Duodenal mucosa (tissue), 2 donors: Measurements from ENCODE around the gene UNC13B.

Experiments
- H3K27ac ChIP-seq: one replicate; pipeline ENCODE4 v1.7.0; 2013; ENCODE audit warnings: low read depth, low read length
- H3K27me3 ChIP-seq, 2 donors: one replicate each; pipeline ENCODE4 v1.7.0; 2013; ENCODE audit warnings: low read length in 2 of 2, control low read depth in 1 of 2; ENCODE audit not compliant: insufficient read depth in 2 of 2, control insufficient read depth in 1 of 2
- H3K36me3 ChIP-seq, 2 donors: one replicate each; pipeline ENCODE4 v1.7.0; 2013; ENCODE audit warnings: low read length in 2 of 2, control low read depth in 1 of 2; ENCODE audit not compliant: insufficient read depth in 2 of 2, control insufficient read depth in 1 of 2
- H3K4me1 ChIP-seq, 2 donors: one replicate each; pipeline ENCODE4 v1.7.0; 2013; ENCODE audit warnings: low read length in 2 of 2, control low read depth in 1 of 2; ENCODE audit not compliant: insufficient read depth in 2 of 2, control insufficient read depth in 1 of 2
- H3K4me3 ChIP-seq, 2 donors: one replicate each; pipeline ENCODE4 v1.7.0; 2013; ENCODE audit warnings: low read length in 2 of 2, low read depth in 1 of 2
- H3K9ac ChIP-seq, 2 donors: one replicate each; pipeline ENCODE4 v1.7.0; 2013; ENCODE audit warnings: low read length in 2 of 2, low read depth in 1 of 2
- H3K9me3 ChIP-seq, 2 donors: one replicate each; pipeline ENCODE4 v1.7.0; 2013; ENCODE audit warnings: low read length in 2 of 2, control low read depth in 1 of 2; ENCODE audit not compliant: control insufficient read depth in 1 of 2

UNC13B gene

GRCh38 chr9:35253075-35253474, 91.3 kb downstream of the UNC13B start:
- H3K9me3 ChIP-seq = no peaks in the 10 kb centered on the region
- peaks cover 5% of the 10 kb centered on the region in 2 donors for H3K4me1 ChIP-seq
- no peak overlapping the region for H3K27ac ChIP-seq
- no peak overlapping the region for H3K4me3 ChIP-seq
- no peak overlapping the region for H3K9ac ChIP-seq
- H3K36me3 ChIP-seq = no peaks in the 10 kb centered on the region
- no peaks in the 10 kb centered on the region for H3K27me3 ChIP-seq

- Histone ChIP-seq H3K4me3 (no peak overlapping the region), H3K4me1 (peaks cover 11% of the 10 kb centered on the region in 2 donors), H3K9me3 (no peaks in the 10 kb centered on the region), H3K36me3 (no peaks in the 10 kb centered on the region), H3K27me3 (no peaks in the 10 kb centered on the region), H3K9ac (no peak overlapping the region), H3K27ac (no peak overlapping the region)
Observed at GRCh38 chr9:35254237-35254636, 92.4 kb downstream of the UNC13B start.

GRCh38 chr9:35254984-35255857, 93.4 kb downstream of the UNC13B start:
- Histone ChIP-seq H3K9me3 (no peaks in the 10 kb centered on the region), H3K4me1 (peaks cover 11% of the 10 kb centered on the region in 2 donors), H3K27me3 (no peaks in the 10 kb centered on the region), H3K4me3 (no peak overlapping the region), H3K27ac (no peak overlapping the region), H3K9ac (no peak overlapping the region), H3K36me3 (no peaks in the 10 kb centered on the region)

- H3K27ac ChIP-seq = no peak overlapping the region
Observed at GRCh38 chr9:35257986-35258659, 96.3 kb downstream of the UNC13B start.

GRCh38 chr9:35258660-35259474, 97.1 kb downstream of the UNC13B start:
- Histone ChIP-seq H3K27ac (no peak overlapping the region), H3K9ac (no peak overlapping the region), H3K4me3 (no peak overlapping the region), H3K36me3 (no peaks in the 10 kb centered on the region), H3K27me3 (no peaks in the 10 kb centered on the region), H3K4me1 (peaks cover 11% of the 10 kb centered on the region in 2 donors), H3K9me3 (no peaks in the 10 kb centered on the region)

More at GRCh38 chr9:35257986-35258659, 96.3 kb downstream of the UNC13B start:
- Histone ChIP-seq H3K9ac (no peak overlapping the region), H3K4me1 (peaks cover 11% of the 10 kb centered on the region in 2 donors), H3K9me3 (no peaks in the 10 kb centered on the region), H3K4me3 (peak overlapping the region in 1 of 2 donors; percentile 37), H3K36me3 (no peaks in the 10 kb centered on the region), H3K27me3 (no peaks in the 10 kb centered on the region)

GRCh38 chr9:35260186-35260585, 98.4 kb downstream of the UNC13B start:
- H3K4me1 ChIP-seq = peaks cover 11% of the 10 kb centered on the region in 2 donors
- no peaks in the 10 kb centered on the region for H3K36me3 ChIP-seq
- H3K27ac ChIP-seq = no peak overlapping the region
- H3K4me3 ChIP-seq = no peak overlapping the region
- no peaks in the 10 kb centered on the region for H3K27me3 ChIP-seq
- no peak overlapping the region for H3K9ac ChIP-seq
- H3K9me3 ChIP-seq = no peaks in the 10 kb centered on the region

- Histone ChIP-seq H3K9me3 (no peaks in the 10 kb centered on the region), H3K4me3 (no peak overlapping the region), H3K27ac (no peak overlapping the region), H3K36me3 (no peaks in the 10 kb centered on the region), H3K9ac (no peak overlapping the region), H3K27me3 (no peaks in the 10 kb centered on the region), H3K4me1 (peaks cover 11% of the 10 kb centered on the region in 2 donors)
Observed at GRCh38 chr9:35262064-35262463, 100.3 kb downstream of the UNC13B start.

GRCh38 chr9:35267710-35268109, 105.9 kb downstream of the UNC13B start:
- Histone ChIP-seq H3K9me3 (no peaks in the 10 kb centered on the region), H3K4me1 (no peaks in the 10 kb centered on the region), H3K27ac (no peak overlapping the region), H3K4me3 (no peak overlapping the region), H3K27me3 (no peaks in the 10 kb centered on the region), H3K36me3 (no peaks in the 10 kb centered on the region), H3K9ac (no peak overlapping the region)

- Histone ChIP-seq H3K9me3 (no peaks in the 10 kb centered on the region), H3K27me3 (no peaks in the 10 kb centered on the region), H3K36me3 (no peaks in the 10 kb centered on the region), H3K9ac (no peak overlapping the region), H3K4me1 (no peaks in the 10 kb centered on the region), H3K27ac (no peak overlapping the region), H3K4me3 (no peak overlapping the region)
Observed at GRCh38 chr9:35269919-35270318, 108.1 kb downstream of the UNC13B start.

GRCh38 chr9:35271637-35272036, 109.8 kb downstream of the UNC13B start:
- Histone ChIP-seq H3K27me3 (no peaks in the 10 kb centered on the region), H3K4me3 (no peak overlapping the region), H3K9me3 (no peaks in the 10 kb centered on the region), H3K9ac (no peak overlapping the region), H3K27ac (no peak overlapping the region), H3K36me3 (no peaks in the 10 kb centered on the region), H3K4me1 (no peaks in the 10 kb centered on the region)
